Right atrium auricular region (tissue), 2 donors: ENCODE measurements around the gene TMPRSS13. TPM values are rescaled to one million over a fixed set of nuclear protein-coding genes. Genes with fewer than 3 reads are reported as not detected.

Source experiments
- DNase-seq: peaks from one replicate; pipeline ENCODE4 v3.0.0-alpha.2; 2019; ENCODE audit warnings: low spot score
- H3K27ac ChIP-seq, 2 donors: fragments of 200-600 bp; sonication (generic); 1 replicate in 1 of 2; 2 replicates in 1 of 2; pipeline ENCODE4 v1.5.1; 2016 to 2019
- H3K27me3 ChIP-seq, 2 donors: fragments of 200-600 bp; sonication (generic); one replicate each; pipeline versions ENCODE4 v1.5.1 to v1.6.0; 2017 to 2019
- H3K36me3 ChIP-seq: fragments of 200-600 bp; sonication (generic); one replicate; pipeline ENCODE4 v1.5.1; 2016
- H3K4me1 ChIP-seq, 2 donors: fragments of 200-600 bp; sonication (generic); one replicate each; pipeline versions ENCODE4 v1.5.1 to v1.6.0; 2017 to 2019
- H3K4me3 ChIP-seq, 2 donors: fragments of 200-600 bp; sonication (generic); 1 replicate in 1 of 2; 2 replicates in 1 of 2; pipeline ENCODE4 v1.5.1; 2017 to 2019; ENCODE audit warnings: mild to moderate bottlenecking in 1 of 2, moderate library complexity in 1 of 2
- H3K9me3 ChIP-seq, 2 donors: fragments of 200-600 bp; sonication (generic); one replicate each; pipeline ENCODE4 v1.5.1; 2019
- total RNA-seq, 2 donors: library from RNA; depleted of rRNA; stranded (reverse); fragments of >200 nt; gene quantifications; one replicate each; pipeline ENCODE4 v1.1.0, GENCODE V29; 2016
- TF ChIP-seq, protein P1 (sequence below), 2 donors: fragments of 200-600 bp; sonication (generic); IDR thresholded peaks; one replicate each; pipeline ENCODE4 v1.5.1; 2019; ENCODE audit warnings: antibody characterized with exemption in 2 of 2

Gene TMPRSS13
- total RNA-seq, 2 donors from 2014 or later: not detected

DNA sequence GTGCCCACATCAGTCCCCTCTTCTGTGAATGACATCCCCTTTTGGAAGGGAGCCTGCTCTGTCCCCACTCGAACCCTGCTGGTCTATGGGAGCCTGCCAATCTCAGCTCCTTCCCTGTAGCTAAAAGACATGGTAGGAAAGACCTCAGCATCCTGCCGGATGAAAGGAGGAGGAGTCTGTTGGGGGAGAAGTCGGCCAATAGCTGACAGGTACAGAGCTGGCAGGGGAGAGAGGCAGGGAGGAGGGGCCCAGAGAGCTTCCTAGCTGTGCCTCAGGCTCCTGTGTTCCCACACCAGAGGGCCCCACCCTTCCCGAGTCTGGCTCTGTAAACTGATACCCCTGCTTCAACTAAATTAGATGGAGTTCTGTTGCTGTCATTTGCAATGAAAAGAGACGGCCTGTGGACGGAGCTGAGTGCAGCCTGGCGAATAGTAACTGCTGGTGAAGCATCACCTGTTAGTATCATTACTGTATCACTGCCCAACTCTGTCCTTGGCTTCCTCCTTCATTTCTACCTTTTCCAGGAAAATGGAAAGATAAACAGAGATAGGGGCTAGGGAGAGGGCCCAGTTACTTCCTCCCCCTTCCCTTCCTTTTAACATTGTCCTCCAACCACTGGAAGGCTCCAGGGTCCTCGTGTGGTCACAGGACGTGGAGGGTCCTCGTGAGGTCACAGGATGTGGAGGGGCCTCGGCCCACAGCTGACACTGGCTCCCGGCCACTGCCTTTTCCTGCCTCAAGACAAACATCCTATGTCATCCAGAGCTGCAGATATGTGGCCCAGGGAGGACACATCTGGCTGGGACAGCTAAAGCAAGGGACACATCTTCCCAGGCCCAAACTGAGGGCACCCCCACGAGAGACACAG lies 67.8 kb downstream of the TMPRSS13 start:
- Histone ChIP-seq H3K27me3 (no peaks in the 10 kb centered on the region), H3K9me3 (no peaks in the 10 kb centered on the region), H3K4me1 (peaks cover 0 to 40% of the 10 kb centered on the region in 2 donors), H3K27ac (peak overlapping the region; percentile 39 to 67), H3K36me3 (no peaks in the 10 kb centered on the region), H3K4me3 (peak overlapping the region in 1 of 2 donors; percentile 11)
- TF ChIP-seq, protein P1, sequence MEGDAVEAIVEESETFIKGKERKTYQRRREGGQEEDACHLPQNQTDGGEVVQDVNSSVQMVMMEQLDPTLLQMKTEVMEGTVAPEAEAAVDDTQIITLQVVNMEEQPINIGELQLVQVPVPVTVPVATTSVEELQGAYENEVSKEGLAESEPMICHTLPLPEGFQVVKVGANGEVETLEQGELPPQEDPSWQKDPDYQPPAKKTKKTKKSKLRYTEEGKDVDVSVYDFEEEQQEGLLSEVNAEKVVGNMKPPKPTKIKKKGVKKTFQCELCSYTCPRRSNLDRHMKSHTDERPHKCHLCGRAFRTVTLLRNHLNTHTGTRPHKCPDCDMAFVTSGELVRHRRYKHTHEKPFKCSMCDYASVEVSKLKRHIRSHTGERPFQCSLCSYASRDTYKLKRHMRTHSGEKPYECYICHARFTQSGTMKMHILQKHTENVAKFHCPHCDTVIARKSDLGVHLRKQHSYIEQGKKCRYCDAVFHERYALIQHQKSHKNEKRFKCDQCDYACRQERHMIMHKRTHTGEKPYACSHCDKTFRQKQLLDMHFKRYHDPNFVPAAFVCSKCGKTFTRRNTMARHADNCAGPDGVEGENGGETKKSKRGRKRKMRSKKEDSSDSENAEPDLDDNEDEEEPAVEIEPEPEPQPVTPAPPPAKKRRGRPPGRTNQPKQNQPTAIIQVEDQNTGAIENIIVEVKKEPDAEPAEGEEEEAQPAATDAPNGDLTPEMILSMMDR (IDR thresholded peaks at IDR 0.05): no peak
- DNase-seq: peak; percentile 59

DNA sequence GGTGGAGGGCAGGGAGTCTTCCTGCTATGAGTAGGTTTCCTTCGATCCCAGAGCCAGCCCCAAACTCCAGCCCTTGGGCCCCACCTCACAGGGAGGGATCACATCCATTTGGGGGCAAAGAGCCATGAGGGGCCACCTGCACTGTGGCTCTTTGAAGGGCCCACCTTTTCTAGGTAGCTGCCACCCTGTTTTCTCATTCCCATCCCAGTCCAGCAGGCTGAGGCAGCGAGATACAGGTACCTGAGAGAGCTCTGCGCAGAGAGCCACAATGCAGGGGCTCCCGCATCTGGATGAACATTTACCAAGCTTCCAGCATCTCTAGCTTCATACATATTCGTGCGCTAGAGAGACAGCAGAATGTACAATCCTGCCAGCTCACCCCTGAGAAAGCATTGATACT lies 69.1 kb downstream of the TMPRSS13 start:
- no peaks in the 10 kb centered on the region for H3K9me3 ChIP-seq
- H3K36me3 ChIP-seq: no peaks in the 10 kb centered on the region
- peaks cover 0 to 43% of the 10 kb centered on the region in 2 donors for H3K4me1 ChIP-seq
- DNase-seq: no peak
- H3K4me3 ChIP-seq: no peak overlapping the region
- no peak overlapping the region for H3K27ac ChIP-seq
- TF ChIP-seq, protein P1 (IDR thresholded peaks at IDR 0.05): no peak
- no peaks in the 10 kb centered on the region for H3K27me3 ChIP-seq

DNA sequence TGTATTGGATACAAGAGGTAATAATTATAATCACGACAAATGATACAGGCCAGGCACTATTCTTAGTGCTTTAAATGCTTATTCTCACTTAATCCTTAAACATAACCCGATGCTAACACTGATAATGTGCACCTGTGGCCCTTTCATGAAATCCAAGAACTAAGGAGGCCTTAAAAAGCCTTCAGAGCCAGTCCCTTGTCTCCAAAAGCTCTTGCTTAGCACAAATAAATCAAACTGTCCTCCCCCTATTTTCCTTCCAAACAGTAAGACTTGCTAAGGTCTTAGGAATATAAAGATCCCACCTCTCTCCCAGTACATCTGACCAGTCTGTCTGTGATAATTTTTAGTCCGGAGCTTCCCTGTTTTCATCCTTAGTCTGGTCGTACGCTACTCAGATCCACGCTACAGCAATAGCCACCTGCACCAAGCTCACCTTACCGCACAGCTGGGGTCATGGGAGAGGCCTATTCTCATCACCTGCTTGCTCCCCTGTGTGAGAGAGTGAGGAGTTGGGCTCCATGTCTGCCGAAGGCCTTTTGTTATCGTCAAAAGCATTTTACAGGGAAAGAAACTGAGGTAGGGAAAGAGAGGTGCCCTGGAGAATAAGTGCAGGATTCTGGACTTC lies 69.6 kb downstream of the TMPRSS13 start:
- Histone ChIP-seq H3K27ac (peak overlapping the region in 1 of 2 donors; percentile 6), H3K27me3 (no peaks in the 10 kb centered on the region), H3K4me1 (peaks cover 0 to 47% of the 10 kb centered on the region in 2 donors), H3K4me3 (no peak overlapping the region), H3K9me3 (no peaks in the 10 kb centered on the region), H3K36me3 (no peaks in the 10 kb centered on the region)
- DNase-seq: no peak
- TF ChIP-seq, protein P1 (IDR thresholded peaks at IDR 0.05): no peak

DNA sequence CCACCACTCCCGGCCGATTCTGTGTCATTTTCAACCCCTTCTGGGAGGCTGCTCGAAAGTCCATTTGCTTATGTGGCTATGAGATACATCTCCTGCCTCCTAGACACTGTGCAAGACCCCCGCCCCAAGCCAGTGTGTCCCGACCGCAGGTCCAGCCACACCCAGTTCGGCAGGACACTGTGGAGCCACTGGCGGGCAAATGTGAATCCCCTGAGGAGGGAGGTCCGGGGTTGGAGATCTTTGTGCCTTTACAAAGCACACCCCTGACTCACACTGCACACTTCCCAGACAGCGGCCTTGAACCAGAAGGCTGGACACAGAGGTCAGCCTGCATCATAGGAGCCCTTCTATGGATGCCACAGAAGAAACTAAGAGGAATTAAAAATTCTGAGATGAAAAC lies 70.1 kb downstream of the TMPRSS13 start:
- peak; percentile 44 for DNase-seq
- Histone ChIP-seq H3K9me3 (no peaks in the 10 kb centered on the region), H3K4me3 (no peak overlapping the region), H3K27ac (peak overlapping the region in 1 of 2 donors; percentile 6), H3K4me1 (peaks cover 0 to 47% of the 10 kb centered on the region in 2 donors), H3K27me3 (no peaks in the 10 kb centered on the region), H3K36me3 (no peaks in the 10 kb centered on the region)
- TF ChIP-seq, protein P1 (IDR thresholded peaks at IDR 0.05): no peak

DNA sequence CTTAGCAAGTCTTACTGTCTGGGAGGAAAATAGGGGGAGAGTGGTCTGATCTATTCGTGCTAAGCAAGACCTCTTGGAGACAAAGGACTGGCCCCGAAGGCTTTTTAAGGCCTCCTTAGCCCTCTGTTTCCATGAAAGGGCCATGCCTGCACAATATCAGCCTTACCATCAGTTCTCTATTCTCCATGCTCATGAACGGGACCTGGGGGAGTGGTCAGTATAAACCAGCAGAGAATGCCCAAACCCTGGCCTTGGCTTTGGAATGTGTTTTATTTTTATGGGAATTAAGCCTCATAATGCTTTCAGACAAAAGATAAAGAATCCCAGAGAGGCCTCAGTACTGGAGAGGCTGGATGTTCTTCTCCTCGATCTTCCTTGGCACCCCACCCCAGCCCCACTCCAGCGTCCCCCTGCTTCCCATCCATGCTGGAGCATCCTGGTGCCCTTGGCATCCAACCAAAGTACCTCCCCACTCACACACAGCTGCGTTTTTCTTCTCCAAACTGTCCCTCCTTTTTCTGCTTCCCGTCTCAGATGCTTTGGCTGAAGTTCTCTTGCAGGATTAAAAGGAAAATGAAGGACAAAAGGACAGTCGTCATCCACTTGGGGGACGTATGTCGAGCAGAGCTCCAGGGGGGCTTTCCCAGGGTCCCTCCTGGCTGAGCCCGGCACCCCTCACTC lies 71.3 kb downstream of the TMPRSS13 start:
- H3K36me3 ChIP-seq: no peaks in the 10 kb centered on the region
- peak; percentile 54 for DNase-seq
- no peaks in the 10 kb centered on the region for H3K27me3 ChIP-seq
- TF ChIP-seq, protein P1 (IDR thresholded peaks at IDR 0.05): no peak
- peaks cover 0 to 45% of the 10 kb centered on the region in 2 donors for H3K4me1 ChIP-seq
- H3K4me3 ChIP-seq: no peak overlapping the region
- H3K27ac ChIP-seq: peak overlapping the region; percentile 13 to 23
- H3K9me3 ChIP-seq: peaks cover 0 to 9% of the 10 kb centered on the region in 2 donors
